ENCODE results near the gene MN1.

MN1 gene

DNA sequence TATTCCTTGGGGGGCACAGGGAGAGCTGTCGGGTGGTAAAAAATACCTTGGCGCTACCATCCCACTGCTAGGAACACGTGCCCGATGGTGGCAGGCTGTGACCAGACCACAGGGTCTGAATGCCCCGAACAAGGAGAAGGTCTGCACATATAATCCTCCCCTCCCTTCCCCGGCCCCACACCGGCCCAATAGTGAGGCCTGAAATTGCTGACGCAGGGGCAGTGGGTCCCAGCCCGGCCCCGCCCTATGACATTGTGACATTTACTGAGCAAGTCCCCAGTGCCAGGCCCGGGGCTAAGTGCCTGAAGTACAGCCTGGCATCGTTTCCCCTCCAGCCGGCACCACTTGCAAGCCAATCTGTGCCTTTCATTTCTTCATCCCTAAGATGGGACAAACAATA lies 19.5 kb downstream of the MN1 start:
- DNase-seq (ENCODE audit: low read depth): no peak

DNA sequence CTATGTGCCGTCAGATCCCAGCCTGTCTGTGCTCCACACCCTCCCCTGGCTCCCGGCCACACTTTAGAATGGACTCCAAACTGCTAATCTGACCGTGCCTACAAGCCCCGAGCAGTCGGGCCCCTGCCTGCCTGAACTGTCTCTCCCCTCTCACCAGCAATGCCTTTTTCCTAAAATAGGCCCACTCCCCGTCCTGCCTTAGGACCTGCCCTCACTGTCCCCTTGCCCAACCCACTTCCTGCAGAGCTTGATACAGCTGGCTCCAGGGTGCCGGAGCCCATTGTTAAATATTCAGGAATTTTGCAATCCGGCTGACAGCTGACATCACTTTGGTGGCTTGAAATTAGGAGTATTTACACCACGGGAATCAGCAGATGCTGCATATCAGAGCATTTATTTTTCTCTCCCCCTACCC lies 21.4 kb downstream of the MN1 start:
- no peak for DNase-seq (ENCODE audit: low read depth)

DNA sequence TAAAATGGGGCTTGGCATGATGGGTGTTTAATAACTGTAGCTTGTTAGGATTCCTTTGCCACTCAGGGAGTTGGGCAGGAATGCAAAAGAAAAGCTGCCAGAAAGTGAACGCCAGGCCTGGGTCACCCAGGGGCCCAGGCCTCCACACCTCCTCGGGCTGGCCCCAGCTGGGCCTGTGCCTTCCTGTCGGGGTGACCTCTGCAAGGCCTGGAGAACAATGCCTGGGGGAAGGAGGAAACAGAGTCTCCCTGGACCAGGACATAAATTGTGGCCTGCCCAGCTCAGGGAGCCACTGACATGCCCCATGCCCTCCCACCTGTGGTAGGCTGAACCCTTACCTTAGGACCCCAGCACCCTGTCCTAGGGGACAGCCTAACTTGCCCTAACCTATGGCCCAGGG lies 21.9 kb downstream of the MN1 start:
- DNase-seq (ENCODE audit: low read depth): no peak

DNA sequence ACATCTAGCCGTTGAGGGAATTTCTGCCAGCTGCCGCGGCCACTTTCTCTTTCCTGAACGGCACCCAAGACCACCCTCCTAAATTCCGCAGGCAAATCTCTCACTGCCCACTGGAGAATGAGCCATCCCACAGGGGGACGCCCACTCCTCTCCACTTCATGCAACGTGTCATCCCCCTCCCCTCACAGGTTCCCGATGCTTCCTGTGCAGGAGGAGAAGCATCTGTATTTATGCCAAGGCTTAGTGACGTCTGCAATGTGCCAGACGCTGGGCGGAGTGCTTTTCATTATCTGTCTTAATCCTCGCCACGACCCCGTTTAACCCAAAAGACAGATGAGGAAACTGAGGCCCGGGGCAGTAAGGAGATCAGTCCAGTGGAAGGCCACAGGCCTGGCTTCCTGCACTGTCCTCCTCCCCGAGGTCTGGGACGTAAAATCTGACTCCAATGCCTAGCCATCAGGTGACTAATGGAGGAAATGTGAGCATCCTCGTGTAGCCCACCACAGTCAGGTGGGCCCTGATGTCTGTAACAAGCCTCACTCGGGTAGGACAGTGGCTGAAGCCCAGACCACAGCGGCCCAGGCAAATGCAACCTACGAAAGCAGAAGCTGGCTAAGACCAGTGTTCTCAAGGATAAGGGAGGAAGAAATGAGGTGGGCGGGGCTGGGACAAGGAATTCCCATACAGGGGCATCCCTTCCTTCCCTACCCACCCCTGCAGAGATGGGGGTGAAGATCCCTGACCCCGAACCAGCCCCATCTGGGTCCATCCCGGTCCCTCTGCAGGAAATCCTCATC lies 23.1 kb downstream of the MN1 start:
- no peak for DNase-seq (ENCODE audit: low read depth)

DNA sequence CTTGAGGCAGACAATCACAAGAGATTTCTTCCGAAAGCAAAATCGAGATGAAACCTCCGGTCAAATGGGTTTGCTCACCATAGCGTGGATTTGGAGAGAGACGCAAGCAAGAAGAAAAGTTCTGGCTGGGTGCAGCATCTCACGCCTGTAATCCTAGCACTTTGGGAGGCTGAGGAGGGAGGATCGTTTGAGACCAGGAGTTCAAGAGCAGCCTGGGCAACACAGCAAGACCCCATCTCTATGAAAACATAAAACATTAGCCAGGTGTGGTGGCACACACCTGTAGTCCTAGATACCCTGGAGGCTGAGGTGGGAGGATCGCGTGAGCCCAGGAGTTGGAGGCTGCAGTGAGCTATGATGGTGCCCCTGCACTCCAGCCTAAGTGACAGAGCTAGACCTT lies 24.4 kb downstream of the MN1 start:
- no peak for DNase-seq (ENCODE audit: low read depth)

DNA sequence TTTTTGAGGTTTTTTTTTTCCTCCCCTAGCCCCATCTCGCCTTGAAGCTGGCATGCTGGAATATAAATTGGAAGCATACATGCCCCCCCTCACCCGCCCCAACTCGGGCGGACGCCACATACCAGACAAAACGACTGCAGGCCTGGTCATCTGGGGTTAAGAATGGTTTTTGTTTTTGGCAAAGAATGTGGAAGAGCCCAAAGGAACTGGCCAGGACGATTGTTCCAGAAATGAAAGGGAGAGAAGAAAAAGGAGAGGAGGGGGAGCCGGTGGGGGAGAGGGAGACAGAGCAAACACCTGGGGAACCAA lies 25.0 kb downstream of the MN1 start:
- DNase-seq (ENCODE audit: low read depth): no peak

DNA sequence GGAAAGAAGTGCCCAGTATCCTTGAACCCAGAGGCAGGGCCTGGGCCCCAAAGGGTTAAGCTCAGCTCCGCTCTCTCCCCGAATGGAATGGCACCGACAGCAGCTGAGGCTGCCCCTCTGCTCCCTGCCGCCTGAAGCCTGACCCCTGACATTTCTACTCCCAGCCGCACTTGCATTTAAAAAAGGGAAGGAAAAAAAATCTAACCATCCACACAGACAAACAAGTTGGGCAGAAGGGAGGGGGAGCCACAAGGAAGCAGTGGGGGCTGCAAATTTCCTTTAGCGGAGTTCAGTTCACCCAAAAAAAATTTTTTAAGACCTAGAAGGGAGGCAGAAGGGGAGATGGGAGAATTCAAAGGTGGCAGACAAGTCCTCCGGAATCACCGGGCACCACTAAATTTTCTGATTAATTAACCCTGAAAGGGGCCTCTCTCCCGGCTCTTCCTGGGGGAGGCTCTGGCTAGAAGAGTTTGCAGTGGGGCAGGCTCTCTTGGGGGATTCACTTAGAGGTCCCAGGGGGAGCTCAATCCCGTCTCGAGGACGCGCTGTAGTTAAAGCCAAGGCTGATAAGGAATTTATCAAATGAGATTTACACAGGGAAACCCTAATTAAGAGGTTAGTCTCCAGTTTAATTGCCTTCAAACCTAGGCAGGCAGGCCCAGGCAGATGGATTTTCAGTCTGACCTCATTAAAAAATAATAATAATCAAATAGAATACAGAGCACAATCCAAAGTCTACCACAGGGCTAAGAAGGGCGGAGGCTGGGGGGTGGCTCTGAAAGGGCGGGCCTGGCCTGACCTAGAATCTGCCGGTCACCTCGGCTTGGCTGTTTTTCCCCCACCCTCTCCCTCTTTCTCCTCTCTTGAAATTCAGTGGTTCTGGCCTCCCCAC lies 25.6 kb downstream of the MN1 start:
- no peak for DNase-seq (ENCODE audit: low read depth)

DNA sequence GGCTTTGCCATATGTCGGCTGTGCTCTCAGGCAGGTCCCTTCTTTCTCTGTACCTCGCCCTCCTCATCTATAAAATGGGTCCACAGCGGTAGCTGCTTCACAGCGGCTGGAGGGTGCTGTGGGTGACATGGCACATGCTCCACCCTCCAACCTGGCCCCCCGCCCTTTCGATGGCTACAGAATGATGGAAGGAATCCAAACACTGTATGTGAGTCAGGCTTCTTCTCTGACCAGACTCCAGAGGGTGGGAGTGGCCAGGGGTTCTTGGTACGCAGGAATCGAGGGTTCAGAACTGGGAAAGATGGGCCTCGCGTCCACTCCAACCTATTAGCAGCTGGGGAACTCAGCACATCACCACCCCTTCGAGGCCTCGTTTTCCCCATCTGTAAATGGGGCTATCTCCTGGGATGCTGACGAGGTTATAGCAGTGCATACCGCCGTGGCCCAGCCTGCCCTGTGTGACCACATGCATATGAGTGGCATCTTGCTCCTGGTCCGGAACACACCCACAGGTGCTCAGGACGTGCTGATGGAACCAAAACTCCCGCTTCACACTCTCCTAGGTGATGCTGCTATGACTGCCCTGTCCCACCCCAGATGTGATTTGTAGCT lies 26.4 kb downstream of the MN1 start:
- no peak for DNase-seq (ENCODE audit: low read depth)

DNA sequence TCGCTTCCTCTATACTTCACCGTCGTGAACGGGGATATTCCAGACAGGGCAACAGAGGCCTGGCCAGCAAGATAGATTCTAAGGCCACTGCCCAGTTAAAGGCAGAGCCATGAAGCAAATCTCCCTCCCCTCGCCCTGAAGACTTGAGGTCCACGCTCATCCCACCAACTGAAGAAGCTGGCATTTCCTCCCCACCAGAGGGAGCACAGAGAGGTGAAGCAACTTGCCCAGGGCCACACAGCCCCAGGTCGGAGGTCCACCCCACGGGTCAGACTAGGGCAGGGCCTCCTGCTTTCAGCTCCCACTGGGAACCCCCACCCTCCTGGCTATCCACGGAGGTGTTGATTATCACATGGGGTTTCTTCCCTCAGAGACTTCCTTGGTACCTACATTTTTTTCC lies 27.4 kb downstream of the MN1 start:
- no peak for DNase-seq (ENCODE audit: low read depth)

DNA sequence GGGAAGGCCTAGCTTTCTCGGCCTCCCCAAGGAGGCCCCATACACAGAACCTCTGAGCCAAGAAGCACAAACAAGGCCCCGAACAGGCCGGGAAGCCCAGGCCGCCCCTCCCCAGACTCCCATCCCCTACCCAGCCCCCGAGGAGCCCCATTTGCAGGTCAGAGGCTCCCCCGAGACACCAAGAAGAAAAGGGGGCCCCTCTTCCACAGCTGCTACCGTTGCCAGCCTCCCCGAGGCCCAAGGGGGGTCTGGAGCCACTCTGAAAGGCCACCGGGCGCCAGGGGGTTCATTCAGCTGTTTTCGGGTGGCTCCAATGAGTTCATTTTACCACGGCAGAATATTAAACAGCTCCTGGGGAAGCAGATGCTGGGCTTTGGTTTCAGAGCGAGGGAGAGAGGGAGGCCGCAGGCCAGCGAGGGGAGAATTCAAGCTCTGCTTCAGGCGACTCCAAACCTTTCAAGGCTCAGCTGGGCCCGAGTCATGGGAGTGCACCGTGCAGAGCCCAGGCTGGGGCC lies 28.5 kb downstream of the MN1 start:
- no peak for DNase-seq (ENCODE audit: low read depth)

DNA sequence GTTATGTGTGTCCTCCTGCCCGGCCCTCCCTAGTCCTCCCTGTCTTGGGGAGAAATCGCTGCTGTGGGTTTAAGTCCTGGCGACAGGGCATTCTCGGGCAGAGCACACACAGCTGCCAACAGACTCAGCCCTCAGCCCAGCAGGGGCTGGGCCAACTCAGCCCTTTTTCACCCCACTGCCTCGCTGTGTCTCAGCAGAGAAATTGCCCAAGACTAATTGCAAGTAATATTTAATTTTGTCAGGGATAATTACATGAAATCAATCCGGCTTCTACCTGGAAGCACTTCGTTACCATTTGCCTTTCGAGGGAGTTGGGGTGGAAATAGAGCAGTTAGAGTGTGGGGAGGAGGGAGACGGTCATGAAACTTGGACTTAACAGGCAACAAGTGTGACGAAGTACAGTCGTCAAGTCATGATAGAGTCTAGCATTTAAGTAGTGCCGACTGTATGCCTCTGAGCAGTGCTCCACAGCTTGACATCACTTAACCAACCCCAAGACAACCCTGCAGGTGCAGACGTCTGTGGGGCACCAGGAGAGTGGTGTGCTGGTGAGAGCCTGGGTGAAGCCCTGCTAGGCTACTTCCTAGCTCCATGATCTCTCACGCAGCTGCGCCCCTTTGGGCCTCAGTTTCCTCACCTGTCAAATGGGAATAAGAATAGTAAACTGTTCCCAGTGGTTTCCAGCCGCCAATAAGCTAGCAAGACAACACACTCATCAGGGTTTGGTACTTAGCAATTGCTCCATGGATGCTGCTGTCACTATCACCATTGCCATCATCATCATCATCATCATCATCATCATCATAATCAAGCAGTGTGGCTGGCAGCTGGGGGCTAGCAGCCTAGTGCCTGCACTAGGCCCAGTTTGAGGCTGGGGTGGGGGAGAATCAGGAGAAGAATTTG lies 29.2 kb downstream of the MN1 start:
- no peak for DNase-seq (ENCODE audit: low read depth)

DNA sequence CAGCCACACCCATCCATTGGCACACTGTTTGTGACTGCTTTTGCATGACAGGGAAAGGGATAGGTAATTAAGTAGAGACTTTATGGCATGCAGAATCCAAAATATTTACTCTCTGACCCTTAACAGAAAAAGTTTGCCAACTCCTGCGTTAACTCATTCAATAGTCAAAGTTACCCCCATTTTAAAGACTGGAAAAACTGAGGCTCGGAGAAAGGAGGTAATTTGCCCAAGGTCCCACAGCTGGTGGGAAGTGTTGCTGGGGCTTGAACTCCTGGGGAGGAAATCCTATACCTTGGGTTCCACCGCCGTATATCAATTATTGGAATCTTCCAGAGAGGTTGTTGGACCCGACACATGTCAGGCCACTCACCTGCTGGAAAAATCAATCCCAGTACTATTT lies 29.9 kb downstream of the MN1 start:
- no peak for DNase-seq (ENCODE audit: low read depth)

DNA sequence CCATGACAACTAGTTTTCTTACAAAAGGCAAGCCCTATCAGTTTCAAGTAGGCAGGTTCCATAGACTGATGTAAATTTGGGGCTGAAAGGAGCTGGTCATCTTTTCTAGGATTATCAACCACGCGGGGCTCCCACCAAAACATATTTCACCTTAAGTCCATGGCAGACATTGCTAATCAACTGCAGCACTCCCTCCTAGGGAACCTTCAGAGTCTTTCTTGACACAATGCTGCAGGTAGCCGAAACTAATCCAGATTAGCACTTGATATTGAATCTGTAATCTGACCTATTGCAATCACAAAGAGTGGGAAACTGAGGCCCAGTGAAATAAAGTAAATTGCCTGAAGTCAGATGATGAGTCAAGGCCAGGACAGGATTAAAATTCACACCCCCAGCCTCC lies 32.5 kb downstream of the MN1 start:
- no peak for DNase-seq (ENCODE audit: low read depth)

DNA sequence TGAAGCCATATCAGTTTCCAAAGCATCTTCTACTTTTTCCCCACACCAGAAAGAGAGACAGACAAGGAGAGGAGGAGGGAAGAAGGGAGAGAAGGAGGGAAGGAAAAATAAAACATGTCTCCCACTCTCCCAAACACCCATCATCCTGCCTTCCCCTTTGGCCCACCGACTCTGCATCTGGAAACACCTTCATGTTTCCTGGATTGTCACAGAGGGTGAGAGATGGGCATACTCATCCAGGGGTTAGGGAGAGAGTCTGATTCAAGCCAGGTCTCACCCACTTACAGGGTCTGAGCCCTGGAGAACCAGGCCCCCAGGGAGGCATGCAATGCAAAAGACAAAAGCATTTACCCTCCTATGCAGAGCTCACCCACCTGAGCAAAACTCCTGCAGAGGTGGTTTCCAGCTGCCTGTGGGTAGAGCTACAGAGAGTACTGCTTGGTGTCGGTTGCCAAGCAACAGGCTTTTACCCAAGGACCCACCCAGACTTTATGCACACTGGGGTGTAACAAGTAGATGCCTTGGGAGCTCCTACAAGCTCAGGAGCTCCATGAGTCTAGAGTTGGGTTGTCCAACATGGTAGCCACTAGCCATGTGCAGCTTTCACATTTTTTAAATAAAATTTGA lies 33.4 kb downstream of the MN1 start:
- no peak for DNase-seq (ENCODE audit: low read depth)

DNA sequence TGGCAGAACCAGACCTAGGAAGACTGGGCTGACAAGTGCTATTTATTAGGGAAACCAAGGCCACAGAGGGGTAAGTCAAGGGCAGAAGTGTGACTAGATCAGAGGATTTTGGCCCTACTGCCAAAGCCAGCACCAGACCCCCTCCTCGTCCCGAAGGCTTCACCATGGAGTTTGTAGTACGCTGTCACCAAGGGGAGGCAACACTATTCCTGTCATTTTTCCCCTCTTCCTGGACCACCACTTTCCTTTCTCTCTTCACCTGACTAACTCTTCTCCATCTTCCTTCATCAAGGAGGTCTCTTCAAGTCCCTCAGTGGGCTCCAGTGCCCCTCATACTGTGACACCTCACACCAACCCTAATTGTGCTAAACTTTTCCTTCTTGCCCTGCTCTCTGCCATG lies 34.9 kb downstream of the MN1 start:
- no peak for DNase-seq (ENCODE audit: low read depth)

DNA sequence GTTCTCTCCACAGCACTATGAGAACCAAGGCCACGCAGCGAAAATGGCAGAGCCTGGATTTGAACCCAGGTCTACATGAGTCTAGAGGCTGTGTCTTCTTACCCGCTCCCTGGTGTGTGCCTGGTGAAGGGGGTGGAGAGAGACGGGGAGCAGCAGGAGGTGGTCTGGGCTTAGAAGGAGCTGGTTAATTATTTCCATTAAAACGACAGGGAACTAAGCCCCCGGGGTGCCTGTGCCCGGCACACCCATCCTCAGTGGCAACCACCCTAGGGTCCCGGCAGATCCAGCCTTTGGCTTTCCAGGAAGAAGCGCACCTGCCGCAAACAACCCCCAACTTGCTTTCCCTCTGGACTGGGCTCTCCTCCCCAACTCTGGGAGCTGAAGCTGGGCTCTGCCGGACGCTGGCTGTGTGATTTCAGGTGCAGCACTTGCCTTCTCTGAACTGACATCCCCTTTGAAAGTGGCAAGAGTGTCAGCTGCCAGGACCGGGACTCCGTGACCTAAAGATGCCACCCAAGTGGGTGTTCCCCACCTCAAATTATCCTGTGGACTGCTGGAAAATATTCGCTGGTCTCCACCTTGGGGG lies 35.8 kb downstream of the MN1 start:
- no peak for DNase-seq (ENCODE audit: low read depth)

DNA sequence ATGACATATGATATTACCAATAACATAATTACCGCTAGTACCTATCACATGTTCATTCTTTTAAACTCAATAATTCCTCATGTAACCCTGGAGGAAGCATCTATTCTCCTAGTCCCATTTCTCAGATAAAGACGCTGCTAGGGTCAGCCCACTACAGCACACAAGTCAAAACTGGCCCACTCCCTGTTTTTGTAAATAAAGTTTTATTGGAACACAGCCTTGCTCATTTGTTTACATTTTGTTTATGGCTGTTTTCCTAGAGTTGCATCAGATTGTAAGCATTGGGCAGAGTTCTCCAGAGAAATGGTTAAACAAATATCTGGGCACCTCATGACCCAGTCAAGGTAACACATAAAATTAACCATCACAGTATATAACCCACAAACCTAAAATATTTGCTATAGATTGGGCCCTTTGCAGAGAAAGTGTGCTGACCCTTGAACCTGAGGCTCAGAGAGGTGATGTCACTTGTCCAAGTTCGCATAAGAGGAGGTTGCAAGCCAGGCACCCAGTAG lies 36.8 kb downstream of the MN1 start:
- no peak for DNase-seq (ENCODE audit: low read depth)

DNA sequence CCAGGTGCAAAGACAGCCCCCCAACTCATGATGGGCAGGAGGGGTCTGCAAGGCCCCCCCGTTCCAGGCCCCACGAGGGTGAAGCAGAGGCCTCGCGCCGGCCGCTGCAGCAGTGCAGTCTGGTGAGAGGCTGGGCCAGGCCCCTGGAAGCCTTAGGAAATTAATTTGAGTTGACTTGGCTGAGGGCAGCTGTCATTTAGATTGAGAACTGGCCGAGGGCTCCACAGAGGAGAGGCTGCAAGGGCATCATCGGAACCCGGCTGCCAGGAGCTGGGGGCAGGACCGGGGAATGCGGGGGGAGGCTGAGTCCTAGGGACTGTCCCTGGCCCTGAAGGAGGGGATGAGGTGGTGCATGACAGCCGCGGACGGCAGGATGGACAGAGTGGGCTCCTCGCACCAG lies 39.9 kb downstream of the MN1 start:
- no peak for DNase-seq (ENCODE audit: low read depth)

DNA sequence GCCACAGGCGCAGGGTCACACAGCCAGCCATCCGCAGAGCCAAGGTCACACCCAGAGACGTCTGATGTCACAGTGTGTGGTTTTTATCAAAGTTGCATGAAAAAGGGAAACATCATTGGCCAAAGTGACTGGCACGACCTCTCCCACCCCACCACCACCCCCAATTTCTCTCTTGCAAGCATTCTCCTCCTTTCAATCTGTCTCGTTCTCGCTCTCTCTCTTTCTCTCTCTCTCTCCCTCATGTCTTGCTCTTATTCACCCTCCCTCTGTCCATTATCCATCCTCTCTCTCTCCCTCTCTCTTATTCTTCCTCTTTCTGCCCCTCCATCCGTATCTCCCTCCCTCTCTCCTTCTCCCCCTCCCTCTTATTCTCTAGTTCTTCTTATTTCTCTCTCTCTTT lies 40.6 kb downstream of the MN1 start:
- DNase-seq (ENCODE audit: low read depth): no peak

DNA sequence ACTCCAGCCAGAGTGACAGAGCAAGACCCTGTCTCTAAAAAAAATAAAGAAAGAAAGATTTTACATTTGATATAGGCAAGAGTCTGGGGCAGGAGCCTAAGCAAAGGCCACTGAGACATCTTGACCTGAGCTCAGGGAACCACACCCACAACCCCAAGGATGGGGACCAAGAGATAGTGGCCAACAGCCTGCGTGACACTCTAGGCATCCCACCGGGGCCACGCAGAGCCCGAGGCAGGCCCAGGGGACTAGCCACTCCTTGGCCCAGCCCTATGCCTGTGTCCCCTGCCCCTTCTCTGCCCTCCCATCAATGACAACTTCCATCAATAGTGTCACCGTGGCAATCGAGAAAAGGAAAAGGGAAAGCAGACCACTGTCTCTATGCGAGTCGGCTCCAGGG lies 41.1 kb downstream of the MN1 start:
- no peak for DNase-seq (ENCODE audit: low read depth)
